NCI-H1436 treated with DMSO at 0.1 percent for 48 hours (cell line): ENCODE results near the gene SMG6.
"Not testable (repeated sequence)": the region's sequence is repeated elsewhere in the genome, so short reads cannot be mapped to it uniquely, and the experiment has no call there.

Experiments
- DNase-seq: peaks from one replicate; lab custom pipeline; 2025; lab: John Stamatoyannopoulos, UW

Gene SMG6

DNA sequence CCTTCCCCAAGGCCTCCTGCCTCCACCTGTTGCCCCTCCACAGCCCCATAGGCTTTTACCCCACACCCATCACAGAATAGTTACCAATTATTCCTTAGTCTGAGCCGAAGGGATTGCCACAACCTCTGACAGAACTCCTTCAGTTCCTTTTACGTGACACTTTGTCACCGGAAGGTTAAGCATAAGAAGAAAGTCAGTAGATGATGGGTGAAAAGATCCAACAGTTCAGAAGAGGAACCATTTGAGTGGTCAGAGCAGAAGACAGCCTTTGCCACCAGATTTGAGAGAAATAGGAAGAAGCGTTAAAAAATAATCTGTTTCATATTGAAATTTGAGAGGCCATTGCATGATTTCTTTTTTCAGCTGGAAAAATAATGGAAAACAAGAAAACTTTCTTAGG, 1.3 kb upstream of the SMG6 start:
- DNase-seq = no peak

DNA sequence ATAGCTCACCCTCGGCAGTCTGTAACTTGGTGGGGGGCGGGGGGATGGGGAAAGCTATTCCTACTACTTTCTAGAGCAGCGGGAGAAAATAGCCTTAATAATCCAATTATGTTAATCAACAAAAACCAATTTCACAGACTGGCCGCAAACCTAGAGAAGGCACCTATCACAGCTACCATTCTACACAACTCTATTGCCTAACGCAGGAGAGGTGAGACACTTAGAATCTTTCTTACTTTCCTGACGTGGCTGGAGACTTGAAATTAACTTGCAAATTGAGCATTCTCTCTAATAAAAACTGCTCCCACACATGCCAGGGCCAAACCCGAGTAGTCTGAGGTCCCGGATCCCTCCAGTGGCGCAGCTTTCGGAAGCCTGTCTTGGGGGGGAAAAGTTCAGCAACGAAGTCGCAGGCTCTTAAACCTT, 794 bp downstream of the SMG6 start:
- no peak for DNase-seq

DNA sequence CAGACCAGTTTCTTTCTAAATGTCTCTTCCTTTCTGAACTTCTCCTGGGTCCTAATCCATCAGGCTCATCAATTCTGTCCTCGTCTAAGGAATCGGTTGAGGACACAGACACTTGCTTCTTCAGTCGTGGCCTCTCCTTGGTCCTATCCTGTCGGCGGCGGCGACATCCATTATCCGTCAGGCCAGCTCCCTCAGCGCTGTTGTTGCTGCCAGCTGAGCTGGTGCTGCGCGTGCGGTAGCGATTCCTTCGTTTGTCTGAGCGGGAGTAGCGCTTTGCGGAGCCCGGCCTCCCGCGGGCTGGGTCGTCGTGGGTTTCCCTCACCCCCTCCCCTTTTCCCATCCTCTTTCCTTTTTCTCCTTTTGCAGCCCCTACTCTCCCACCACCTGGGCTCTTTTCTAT, 3.8 kb downstream of the SMG6 start:
- no peak for DNase-seq

DNA sequence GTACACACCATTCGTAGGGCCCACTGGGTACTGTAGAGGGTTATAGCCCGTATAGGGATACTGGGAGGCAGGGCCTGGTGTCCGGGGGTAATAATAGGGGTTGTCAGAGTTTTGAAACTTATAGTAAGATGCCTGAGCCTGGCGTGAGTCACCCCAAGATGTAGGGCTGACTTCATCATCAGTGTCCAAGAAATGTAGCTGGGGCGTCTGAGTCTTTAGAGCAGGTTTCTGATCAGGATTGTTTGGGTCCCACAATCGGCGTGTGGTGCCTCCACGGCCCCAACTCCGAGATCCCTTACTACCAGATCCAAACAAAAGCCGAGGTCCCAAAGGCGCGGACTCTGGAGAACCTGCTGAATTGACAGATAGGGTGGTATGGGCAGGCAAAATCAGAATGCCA, 4.4 kb downstream of the SMG6 start:
- no peak for DNase-seq

DNA sequence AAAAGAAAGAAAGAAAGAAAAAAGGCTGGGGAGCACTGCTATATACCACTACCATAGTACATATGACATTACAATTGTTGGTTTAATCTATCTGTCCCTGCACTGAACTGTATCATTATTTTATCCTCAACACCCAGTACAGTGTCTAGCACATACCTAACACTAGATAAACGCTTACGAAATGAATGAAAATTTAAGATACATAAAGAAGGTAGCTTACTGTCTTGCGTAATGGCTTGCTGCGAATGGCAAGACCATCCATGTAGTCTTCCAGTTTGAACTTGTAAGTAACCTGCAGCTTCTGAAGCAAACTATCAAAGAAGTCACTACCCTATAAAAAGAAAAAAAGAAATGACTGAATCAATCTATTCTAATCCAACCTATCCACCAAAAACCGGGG, 6.6 kb downstream of the SMG6 start:
- DNase-seq = no peak

DNA sequence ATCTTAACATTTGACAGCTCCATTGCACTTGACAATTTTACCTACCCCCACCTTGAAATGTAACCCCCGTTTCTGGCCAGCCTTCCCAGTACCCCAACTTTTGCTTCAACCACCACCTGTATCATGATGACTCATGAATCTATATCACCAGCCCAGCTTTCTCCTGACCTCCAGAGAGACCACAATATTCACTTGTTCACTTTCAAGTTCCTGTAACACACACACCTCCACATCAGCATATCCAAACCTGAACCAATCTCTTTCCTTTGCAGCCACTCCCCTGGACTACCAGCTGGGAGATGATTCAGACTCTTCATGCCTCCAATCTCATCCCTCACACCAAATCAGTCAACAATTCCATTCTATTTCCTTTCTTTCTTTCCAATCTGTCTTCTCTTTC, 8.0 kb downstream of the SMG6 start:
- DNase-seq = no peak

DNA sequence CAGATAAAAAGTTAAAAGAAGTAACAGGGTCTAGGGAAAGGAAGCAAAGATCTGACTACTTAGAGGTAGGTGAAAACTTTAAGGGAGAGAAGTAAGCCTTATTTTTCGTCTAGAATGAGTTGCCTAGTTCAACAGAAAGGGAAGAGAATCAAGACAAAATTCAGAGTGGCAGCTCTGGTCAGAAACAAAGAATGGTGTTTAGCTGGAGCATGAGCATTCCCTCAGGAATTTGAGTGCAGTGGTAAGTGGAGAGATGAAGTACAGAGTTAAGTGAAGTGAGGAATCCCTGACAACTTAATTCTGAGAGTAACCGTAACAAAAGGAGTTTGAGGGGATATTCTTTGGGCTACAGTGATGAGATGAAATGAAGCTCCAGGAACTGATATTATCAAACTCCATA, 11.5 kb downstream of the SMG6 start:
- no peak for DNase-seq

DNA sequence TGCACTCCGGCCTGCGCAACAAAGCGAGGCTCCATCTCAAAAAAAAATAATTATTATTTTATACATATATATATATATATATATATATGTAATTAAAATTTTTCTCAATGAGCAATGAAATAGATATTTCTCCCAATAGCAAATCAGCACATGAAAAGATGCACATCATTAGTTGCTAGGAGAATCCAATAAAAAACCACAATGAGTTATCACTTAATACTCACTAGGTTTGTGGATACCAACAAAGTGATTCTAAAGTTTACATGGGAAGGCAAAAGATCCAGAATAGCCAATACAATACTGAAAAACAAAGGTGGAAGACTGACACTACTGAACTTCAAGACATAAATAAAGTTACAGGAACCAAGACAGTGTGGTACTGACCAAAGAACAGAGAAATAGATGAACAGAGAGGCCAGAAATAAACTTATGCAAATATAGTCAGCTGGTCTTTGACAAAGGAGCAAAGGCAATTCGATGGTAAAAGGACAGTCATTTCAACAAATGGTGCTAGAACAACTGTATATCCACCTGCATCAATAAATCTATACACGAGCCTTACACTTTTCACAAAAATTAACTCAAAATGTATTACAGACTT, 13.6 kb downstream of the SMG6 start:
- no peak for DNase-seq

DNA sequence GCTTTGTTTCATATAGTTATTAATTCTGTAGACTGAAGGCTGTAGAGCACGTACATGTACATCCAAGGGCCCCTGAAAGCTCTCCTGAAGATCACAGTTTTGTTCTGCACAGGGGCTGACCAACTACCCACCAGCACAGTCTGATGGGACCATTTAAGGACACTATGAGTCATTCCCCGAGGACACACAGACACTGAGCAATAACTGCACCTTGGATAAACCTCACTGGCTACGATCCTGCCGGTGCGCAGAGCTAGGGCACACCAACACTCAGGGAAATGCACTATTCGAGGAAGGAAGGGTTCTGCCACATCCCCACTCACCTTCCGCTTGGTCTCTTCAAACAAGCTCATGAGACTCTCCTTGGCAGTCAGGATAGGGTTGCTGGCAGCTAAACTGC, 20.3 kb downstream of the SMG6 start:
- no peak for DNase-seq

DNA sequence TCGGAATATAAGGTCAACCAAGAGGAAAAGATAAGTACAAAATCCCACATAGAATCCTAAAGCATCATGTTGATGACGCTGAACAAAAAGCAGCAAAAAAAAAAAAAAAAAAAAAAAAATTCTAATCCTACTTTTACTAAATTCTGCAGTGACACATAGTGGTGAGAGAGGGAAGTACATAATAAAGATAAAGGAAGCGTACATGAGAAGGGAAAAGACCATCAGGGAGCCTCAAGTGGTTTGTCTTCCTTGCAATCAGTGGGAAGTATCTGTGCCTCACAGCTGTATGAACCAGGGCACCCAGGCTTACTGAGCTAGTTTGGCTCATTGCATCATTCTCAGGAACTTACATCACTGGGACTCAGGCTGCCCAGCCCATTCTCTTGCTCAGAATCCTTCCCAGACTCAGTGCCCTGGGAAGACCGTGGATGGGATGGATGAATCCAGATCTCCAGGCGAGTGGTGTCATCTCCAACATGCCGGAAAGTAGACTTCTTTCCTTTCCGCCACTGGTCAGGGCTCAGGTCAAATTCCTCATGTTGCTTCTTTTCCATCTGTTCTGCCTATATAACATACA, 21.2 kb downstream of the SMG6 start:
- no peak for DNase-seq

DNA sequence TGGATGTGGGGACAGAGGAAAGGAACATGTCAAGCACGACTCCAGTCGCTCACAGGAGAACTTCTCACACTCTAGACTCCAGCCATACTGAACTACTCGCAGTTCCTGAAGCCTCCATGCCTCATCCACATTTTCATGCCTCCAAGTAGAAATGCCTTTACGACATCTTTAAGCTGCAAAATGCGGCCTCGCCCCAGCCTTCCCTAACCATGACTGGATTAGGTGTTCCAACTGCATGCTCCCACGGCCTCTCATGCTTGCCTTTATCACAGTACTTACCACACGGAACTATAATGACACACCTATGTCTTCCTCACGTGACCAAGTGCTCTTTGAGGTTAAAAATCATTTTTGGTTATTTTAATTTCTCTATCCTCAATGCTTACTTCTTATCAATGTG, 23.9 kb downstream of the SMG6 start:
- DNase-seq = no peak

DNA sequence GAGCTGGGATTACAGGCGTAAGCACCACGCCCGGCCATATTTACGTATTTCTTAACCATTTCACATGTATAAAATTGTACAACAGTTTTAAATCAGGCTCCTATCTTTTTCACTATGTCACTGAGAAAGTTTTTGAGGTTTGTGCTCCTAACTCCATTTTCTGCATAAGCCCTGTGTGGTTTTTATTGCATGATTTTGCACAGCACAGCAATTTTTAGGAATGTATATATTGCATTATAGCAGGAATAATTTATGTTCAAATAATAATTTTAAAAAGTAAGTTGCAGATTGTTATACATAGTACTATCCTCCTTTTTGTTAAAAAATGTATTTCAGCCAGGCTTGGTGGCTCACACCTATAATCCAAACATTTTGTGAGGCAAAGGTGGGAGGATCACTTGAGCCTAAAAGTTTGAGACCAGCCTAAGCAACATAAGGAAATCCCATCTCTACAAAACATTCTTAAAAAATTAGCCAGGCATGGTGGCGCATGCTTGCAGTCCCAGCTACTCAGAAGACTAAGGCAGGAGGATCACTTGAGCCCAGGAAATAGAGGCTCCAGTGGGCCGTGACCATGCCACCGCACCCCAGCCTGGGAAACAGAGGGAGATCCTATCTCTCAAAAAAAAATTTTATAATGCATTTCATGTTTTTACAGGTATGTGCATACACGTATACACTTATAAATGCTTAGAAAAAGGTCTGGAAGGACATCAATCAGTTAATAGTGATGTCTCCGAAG, 26.0 kb downstream of the SMG6 start:
- no peak for DNase-seq

DNA sequence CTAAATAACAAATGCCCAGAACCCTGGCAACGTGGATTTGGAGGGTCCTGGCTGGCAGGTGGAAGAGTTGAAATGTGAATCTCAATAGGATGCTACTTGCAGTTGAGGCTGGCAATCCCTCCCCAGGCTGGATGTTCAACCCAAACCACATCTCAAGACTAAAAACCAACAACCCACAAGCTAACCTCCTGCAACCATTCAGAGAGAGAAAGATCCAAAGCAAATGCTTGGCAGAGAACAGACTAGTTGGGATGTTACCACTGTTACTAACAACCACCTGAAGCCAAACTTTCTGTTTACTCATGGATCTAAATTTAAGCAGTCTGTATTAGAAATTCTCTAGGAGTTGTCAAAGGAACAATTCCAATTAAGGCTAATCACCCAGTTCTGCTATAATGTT, 27.9 kb downstream of the SMG6 start:
- DNase-seq = no peak

DNA sequence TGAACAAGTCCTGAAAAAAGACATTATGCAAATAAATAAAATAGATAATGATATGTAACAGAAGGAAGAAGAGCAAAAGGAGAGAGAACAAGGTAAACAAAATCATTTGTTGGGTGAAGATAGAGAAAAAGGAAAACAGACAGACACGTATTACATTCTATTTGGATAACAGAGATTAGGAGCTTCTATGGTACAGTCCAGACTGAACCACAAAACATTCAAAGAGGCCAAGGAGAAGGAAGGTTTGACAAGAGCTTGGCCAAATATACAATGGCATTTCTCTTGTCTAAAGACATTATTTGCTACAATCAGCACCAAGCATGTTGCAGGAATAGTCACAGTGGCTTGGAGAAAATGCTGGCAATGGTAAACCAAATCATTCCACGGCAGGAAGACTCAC, 29.2 kb downstream of the SMG6 start:
- DNase-seq = no peak

DNA sequence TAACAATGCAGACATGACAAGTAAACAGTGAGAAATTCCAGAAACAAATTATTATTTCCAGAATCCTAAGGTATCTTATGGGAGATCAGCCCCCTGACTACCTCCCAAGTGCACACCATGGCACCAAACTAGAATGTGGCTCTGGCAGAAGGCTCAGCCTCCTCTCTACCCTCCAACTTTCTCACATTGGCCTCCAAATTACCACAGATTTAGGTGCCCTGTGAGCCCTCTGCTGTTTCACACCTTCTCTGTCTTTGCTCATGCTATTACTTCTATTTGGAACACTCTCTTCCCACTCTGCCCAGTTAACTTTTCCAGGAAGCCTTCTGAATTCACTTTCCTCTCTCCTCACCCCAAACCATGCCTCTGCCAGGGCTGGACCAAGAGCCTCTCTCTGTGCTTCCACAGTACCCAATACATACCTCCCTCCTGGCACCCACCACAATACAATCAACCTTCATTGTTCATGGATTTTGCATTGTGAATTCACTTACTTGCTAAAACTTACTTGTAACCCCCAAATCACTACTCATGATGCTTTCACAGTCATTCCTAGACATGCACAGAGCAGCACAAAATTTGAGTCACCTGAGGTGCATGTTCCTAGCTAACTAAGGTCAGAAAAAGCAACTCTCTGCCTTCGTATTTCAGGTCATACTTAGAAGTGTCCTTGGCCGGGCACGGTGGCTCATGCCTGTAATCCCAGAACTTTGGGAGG, 31.4 kb downstream of the SMG6 start:
- no peak for DNase-seq

DNA sequence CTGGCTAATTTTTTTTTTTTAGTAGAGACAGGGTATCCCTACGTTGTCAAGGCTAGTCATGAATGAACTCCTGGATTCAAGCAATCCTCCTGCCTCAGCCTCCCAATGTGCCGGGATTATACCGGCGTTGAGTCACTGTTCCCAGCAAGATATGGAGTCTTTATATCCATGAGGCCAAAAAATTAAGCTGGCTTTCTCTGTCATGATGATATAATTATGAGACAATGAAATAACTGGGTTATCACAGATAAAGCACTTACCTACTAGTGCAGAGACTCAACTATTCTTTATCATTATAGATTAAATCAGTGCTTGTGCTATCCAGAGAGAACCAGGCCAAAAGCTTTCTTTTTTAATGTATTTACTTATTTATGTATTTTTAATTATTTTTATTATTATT, 36.2 kb downstream of the SMG6 start:
- no peak for DNase-seq

DNA sequence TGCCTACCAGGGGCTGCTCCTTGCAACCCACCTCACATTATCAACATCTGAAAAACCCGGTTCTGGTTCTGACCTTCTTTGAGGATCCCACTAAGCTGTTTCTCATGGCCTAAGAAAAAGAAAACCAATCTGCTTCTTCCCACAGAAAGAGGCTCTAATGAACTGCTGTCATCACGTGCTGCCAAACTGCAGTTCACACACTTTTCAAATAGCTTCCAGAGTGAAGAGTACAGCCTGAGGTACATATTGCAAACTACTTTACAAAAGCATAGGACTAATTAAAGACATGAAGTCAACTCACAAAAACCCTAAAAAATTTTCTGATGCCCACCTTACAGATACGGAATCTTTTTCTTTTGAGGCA, 36.7 kb downstream of the SMG6 start:
- no peak for DNase-seq

DNA sequence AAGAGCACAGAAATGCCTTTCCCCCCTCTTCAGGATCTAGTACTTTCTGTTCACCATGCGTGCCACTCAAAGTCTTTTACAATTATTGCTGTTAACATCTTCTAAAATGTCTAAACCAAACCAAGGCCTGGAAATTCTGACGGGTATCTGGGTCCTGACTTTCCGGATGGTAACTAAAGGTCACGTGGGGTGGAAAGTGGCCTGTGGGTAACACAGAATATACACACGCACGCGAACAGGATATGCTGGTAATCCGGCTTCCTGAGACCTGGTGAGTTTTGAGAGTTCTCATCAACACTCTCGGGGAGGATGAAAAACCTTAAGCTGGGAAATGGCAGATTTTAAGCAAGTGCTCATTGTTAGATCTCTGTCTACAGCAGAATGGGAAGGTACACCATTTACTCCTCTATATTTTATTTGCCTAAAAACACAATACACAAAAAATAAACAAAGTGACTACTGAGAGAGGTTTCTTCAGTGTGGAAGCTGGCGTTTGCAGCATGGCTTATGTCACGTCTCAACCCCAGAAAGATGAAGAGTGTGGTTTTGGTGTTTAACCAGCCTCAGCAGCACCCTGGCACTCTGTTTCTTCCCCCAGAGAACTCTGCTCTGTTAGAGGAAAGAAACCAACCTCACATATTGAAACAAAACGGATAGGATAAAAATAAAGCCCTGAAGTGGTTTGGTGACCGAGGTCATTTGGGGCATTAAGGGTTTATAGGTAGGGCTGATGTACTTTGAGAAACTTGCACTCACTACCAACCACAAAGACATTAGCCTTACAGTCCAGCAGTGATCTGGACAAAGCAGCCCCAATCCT, 37.3 kb downstream of the SMG6 start:
- DNase-seq = no peak

DNA sequence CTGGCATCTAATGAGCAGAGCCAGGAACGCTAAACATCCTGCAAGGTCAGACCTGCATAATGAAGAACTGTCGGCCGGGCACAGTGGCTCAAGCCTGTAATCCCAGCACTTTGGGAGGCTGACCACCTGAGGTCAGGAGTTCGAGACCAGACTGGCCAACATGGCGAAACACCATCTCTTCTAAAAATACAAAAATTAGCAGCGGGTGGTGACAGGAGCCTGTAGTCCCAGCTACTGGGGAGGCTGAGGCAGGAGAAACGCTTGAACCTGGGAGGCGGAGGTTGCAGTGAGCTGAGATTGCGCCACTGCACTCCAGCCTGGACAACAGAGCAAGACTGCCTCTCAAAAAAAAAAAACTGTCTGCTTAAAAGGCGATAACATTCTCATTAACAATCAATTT, 38.4 kb downstream of the SMG6 start:
- not testable (repeated sequence) for DNase-seq

DNA sequence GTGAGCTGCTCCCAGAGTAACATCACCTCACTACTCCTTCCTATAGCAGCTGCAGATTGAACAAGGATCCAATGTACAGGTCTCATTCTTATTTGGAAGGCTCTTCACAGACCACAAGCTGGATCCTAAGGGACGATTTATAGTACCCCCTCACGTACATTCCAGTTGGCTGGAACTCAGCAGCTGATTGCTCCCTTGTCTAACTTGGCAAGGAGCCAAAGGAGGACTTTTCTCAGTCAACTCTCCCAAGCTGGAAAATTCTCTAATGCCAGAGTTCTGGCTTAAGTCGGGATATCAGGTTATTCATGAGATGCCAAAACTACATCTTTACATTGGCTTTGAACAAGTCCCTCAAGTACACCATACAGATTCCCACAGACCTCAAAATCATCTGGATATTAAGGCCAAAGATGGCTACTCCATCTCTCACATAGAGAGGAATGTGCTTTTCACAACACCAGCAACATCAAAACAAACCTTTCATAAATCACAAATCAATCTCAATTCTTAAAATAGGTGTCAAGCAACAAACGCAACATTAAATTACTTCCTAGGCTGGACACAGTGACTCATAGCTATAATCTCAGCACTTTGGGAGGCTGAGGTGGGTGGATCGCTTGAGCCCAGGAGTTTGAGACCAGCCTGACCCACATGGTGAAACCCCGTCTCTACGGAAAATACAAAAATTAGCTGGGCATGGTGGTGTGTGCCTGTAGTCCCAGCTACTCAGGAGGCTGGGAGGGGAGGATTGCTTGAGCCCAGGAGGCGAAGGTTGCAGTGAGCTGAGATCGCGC, 39.3 kb downstream of the SMG6 start:
- no peak for DNase-seq
